Measurements from ENCODE around the gene KIAA0825. TPM values are rescaled to one million over a fixed set of nuclear protein-coding genes. Genes with fewer than 3 reads are reported as not detected.

Gene KIAA0825
- total RNA-seq, 4 donors from 2014 or later, result 0.60 to 2.5 (median 1.6) TPM

DNA sequence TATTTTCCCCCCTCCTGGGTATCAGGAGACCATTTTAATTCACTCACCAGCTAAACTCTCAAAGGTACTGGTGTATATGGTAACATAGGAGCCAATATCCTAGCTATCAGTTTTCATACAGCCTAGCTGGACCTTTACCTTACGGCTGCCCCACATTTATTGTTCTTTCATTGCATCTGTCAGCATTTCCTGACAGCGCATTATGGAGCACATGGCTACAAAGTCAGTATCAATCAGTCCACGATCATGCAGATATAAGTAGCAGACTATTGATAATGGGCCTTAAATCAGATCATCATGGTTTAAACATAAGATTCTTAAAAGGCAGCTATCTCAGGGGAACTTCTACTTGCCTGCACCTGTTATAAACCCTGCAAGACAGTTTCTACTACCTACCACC, 304.7 kb downstream of the KIAA0825 start:
- intact Hi-C loops (cut with DNase I; ENCODE audit: low total_unique reads), result no loop called here
- H3K4me3 ChIP-seq, result no peak overlapping the region
- H3K27me3 ChIP-seq, result no peaks in the 10 kb centered on the region
- no peaks in the 10 kb centered on the region for H3K4me1 ChIP-seq
- no peaks in the 10 kb centered on the region for H3K9me3 ChIP-seq
- no peak overlapping the region for H3K27ac ChIP-seq
- DNase-seq, result no peak
- no peaks in the 10 kb centered on the region for H3K36me3 ChIP-seq
- no peak for ATAC-seq
- TF ChIP-seq, protein P1, sequence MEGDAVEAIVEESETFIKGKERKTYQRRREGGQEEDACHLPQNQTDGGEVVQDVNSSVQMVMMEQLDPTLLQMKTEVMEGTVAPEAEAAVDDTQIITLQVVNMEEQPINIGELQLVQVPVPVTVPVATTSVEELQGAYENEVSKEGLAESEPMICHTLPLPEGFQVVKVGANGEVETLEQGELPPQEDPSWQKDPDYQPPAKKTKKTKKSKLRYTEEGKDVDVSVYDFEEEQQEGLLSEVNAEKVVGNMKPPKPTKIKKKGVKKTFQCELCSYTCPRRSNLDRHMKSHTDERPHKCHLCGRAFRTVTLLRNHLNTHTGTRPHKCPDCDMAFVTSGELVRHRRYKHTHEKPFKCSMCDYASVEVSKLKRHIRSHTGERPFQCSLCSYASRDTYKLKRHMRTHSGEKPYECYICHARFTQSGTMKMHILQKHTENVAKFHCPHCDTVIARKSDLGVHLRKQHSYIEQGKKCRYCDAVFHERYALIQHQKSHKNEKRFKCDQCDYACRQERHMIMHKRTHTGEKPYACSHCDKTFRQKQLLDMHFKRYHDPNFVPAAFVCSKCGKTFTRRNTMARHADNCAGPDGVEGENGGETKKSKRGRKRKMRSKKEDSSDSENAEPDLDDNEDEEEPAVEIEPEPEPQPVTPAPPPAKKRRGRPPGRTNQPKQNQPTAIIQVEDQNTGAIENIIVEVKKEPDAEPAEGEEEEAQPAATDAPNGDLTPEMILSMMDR (IDR thresholded peaks at IDR 0.05 in 4 of 5, conservative IDR thresholded peaks at IDR 0.05 in 1 of 5), result no peak
- no peak for TF ChIP-seq POLR2A (IDR thresholded peaks at IDR 0.05)
- in situ Hi-C loops (cut with MboI; ENCODE audit: low sequenced_read_pairs in 4 of 4), result no loop called here

DNA sequence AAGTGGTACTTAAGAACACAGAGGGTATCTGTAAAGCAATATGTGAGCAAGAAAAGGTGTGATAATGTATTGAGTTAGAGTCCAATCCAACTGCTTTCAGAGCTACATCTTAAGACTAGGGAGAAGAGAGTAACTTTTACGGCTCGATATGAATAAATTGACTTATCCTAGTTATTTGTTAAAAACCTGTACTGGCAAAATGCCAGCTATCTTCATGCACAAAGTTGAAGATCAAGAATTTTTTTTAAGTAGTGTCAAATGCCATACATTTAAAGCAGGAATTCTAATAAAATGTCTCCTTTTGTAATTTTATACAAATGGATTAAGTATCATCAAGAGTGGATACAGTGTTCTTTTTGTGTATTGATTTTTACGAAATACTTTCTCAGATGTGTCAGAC, 305.2 kb downstream of the KIAA0825 start:
- Histone ChIP-seq H3K4me1 (no peaks in the 10 kb centered on the region), H3K27me3 (no peaks in the 10 kb centered on the region), H3K36me3 (no peaks in the 10 kb centered on the region), H3K4me3 (no peak overlapping the region), H3K9me3 (no peaks in the 10 kb centered on the region), H3K27ac (no peak overlapping the region)
- intact Hi-C loops (cut with DNase I; ENCODE audit: low total_unique reads), result no loop called here
- no peak for DNase-seq
- no peak for ATAC-seq
- in situ Hi-C loops (cut with MboI; ENCODE audit: low sequenced_read_pairs in 4 of 4), result no loop called here
- TF ChIP-seq POLR2A (IDR thresholded peaks at IDR 0.05), result no peak
- TF ChIP-seq, protein P1 (IDR thresholded peaks at IDR 0.05 in 4 of 5, conservative IDR thresholded peaks at IDR 0.05 in 1 of 5), result no peak

DNA sequence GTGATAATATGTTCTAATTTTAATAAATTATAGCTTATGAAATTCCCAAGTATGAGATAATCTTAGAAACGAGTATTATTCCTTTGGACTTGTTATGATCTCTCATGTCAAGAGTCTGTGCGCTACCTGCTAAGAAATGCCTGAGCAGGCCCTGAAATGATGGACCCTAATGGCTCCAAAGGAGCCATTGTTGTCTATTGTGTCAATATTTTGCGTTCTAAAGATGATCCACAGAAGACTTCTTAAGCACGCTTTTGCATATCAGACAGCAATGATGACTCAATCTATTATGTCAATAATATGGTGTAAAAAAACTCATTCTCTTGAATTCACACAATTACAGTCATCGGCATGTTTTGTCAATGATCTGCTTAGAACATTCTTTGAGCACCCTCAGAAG, 306.1 kb downstream of the KIAA0825 start:
- no peaks in the 10 kb centered on the region for H3K27me3 ChIP-seq
- in situ Hi-C loops (cut with MboI; ENCODE audit: low sequenced_read_pairs in 4 of 4) (no loop called here), intact Hi-C loops (cut with DNase I; ENCODE audit: low total_unique reads) (no loop called here)
- ATAC-seq (no peak), DNase-seq (no peak)
- no peaks in the 10 kb centered on the region for H3K4me1 ChIP-seq
- no peak overlapping the region for H3K27ac ChIP-seq
- no peak overlapping the region for H3K4me3 ChIP-seq
- H3K36me3 ChIP-seq, result no peaks in the 10 kb centered on the region
- no peaks in the 10 kb centered on the region for H3K9me3 ChIP-seq
- TF ChIP-seq, protein P1 (IDR thresholded peaks at IDR 0.05 in 4 of 5, conservative IDR thresholded peaks at IDR 0.05 in 1 of 5), result no peak
- TF ChIP-seq POLR2A (IDR thresholded peaks at IDR 0.05), result no peak

DNA sequence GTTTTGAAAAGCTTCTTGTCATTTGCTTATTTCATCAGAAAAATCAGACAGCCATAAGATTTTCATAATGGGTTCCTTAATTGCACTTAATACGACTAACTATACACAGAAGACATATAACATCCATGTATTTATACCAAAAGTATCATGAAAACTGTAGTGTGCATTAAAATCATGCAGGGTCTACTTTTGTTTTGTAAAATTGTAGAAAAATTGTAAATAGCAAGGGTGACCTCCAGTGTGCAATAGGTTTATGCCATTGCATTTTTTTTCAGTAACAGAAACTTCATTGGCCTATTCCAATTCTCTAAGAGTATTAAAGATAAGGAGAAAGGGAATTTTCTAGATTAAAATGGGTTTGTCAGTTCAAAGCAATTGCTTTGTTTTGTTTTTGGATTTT, 307.6 kb downstream of the KIAA0825 start:
- Histone ChIP-seq H3K27me3 (no peaks in the 10 kb centered on the region), H3K9me3 (no peaks in the 10 kb centered on the region), H3K36me3 (no peaks in the 10 kb centered on the region), H3K4me1 (no peaks in the 10 kb centered on the region), H3K27ac (no peak overlapping the region), H3K4me3 (no peak overlapping the region)
- intact Hi-C loops (cut with DNase I; ENCODE audit: low total_unique reads), result no loop called here
- ATAC-seq (no peak), DNase-seq (no peak)
- TF ChIP-seq, protein P1 (IDR thresholded peaks at IDR 0.05 in 4 of 5, conservative IDR thresholded peaks at IDR 0.05 in 1 of 5), result no peak
- TF ChIP-seq POLR2A (IDR thresholded peaks at IDR 0.05), result no peak
- in situ Hi-C loops (cut with MboI; ENCODE audit: low sequenced_read_pairs in 4 of 4), result no loop called here

DNA sequence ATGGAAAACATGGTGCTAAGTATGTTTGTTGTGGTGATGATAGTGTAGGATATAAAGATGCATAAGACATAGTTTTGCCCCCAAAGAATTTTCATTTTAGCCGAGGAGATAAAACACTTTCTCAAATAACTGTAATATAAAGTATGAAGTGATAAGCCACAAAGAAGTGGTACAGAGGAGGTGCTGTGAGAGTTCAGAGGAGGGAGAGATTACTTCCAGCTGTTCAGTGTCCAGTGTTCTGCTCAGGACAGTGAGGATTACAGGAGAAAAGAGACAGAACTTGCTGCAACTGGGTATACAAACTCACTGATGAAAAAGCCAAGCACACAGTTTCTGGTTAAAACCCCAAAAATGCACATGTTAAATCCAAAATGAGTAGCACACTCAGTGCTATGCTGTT, 309.3 kb downstream of the KIAA0825 start:
- ATAC-seq (no peak), DNase-seq (no peak)
- intact Hi-C loops (cut with DNase I; ENCODE audit: low total_unique reads) (no loop called here), in situ Hi-C loops (cut with MboI; ENCODE audit: low sequenced_read_pairs in 4 of 4) (no loop called here)
- Histone ChIP-seq H3K4me3 (no peak overlapping the region), H3K9me3 (no peaks in the 10 kb centered on the region), H3K27ac (no peak overlapping the region), H3K4me1 (no peaks in the 10 kb centered on the region), H3K27me3 (no peaks in the 10 kb centered on the region), H3K36me3 (no peaks in the 10 kb centered on the region)
- TF ChIP-seq, protein P1 (IDR thresholded peaks at IDR 0.05 in 4 of 5, conservative IDR thresholded peaks at IDR 0.05 in 1 of 5), result no peak
- no peak for TF ChIP-seq POLR2A (IDR thresholded peaks at IDR 0.05)
